Keratinocyte (primary cell): ENCODE data around the gene SKIC8. TPM values are rescaled to one million over a fixed set of nuclear protein-coding genes. Genes with fewer than 3 reads are reported as not detected.

Experiments
- DNase-seq: peaks from one replicate; pipeline ENCODE4 v3.0.0-alpha.2; 2011; ENCODE audit warnings: low read depth, missing footprints, low spot score
- FAIRE-seq: peaks from 2 replicates; lab custom pipeline; 2011; peaks lifted over from hg19 to GRCh38; lab: Jason Lieb, UNC
- H2AFZ ChIP-seq: 2 replicates; pipeline ENCODE4 v1.6.0; 2012; ENCODE audit warnings: low read length, control low read depth, inconsistent platforms; ENCODE audit not compliant: control insufficient read depth
- H3K27ac ChIP-seq: 2 replicates; pipeline ENCODE4 v1.5.1; 2011; ENCODE audit warnings: low read length; ENCODE audit not compliant: control insufficient read depth, insufficient read depth
- H3K27me3 ChIP-seq: 3 replicates; pipeline ENCODE4 v1.6.0; 2011; ENCODE audit warnings: low read length; ENCODE audit not compliant: control insufficient read depth, insufficient read depth; ENCODE audit errors: extremely low read depth
- H3K36me3 ChIP-seq, 2 experiments: 2 replicates in 1 of 2; 3 replicates in 1 of 2; pipeline ENCODE4 v1.5.1; 2011; ENCODE audit warnings: low read length in 2 of 2, mild to moderate bottlenecking in 1 of 2; ENCODE audit not compliant: control insufficient read depth in 2 of 2, insufficient read depth in 2 of 2; ENCODE audit errors: extremely low read depth in 1 of 2
- H3K4me1 ChIP-seq: 3 replicates; pipeline ENCODE4 v1.5.1; 2011; ENCODE audit warnings: low read length; ENCODE audit not compliant: control insufficient read depth, insufficient read depth; ENCODE audit errors: extremely low read depth
- H3K4me2 ChIP-seq: 3 replicates; pipeline ENCODE4 v1.6.0; 2011; ENCODE audit warnings: low read depth, low read length; ENCODE audit not compliant: control insufficient read depth, insufficient read depth; ENCODE audit errors: extremely low read depth
- H3K4me3 ChIP-seq, 3 experiments: fragments of 200-600 bp in 1 of 3; sonication (generic) in 1 of 3; 2 replicates in 2 of 3; 3 replicates in 1 of 3; pipeline ENCODE4 v1.5.1; 2011 to 2016; ENCODE audit warnings: low read length in 3 of 3, mild to moderate bottlenecking in 3 of 3, control low read depth in 2 of 3, inconsistent platforms in 1 of 3, low read depth in 1 of 3, mixed read lengths in 1 of 3, mixed run types in 1 of 3, moderate library complexity in 1 of 3; ENCODE audit not compliant: control insufficient read depth in 2 of 3, insufficient read depth in 2 of 3; ENCODE audit errors: extremely low read depth in 1 of 3
- H3K79me2 ChIP-seq: 2 replicates; pipeline ENCODE4 v1.6.0; 2012; ENCODE audit warnings: low read length; ENCODE audit not compliant: control insufficient read depth, insufficient read depth
- H3K9ac ChIP-seq: 3 replicates; pipeline ENCODE4 v1.6.0; 2011; ENCODE audit warnings: low read length; ENCODE audit not compliant: control insufficient read depth, insufficient read depth; ENCODE audit errors: extremely low read depth
- H3K9me1 ChIP-seq: 3 replicates; pipeline ENCODE4 v1.6.0; 2011; ENCODE audit warnings: low read length; ENCODE audit not compliant: control insufficient read depth, insufficient read depth; ENCODE audit errors: extremely low read depth
- H3K9me3 ChIP-seq: 2 replicates; pipeline ENCODE4 v1.5.1; 2012; ENCODE audit warnings: low read depth, low read length; ENCODE audit not compliant: control insufficient read depth
- H4K20me1 ChIP-seq: 3 replicates; pipeline ENCODE4 v1.6.0; 2011; ENCODE audit warnings: low read length; ENCODE audit not compliant: control insufficient read depth, insufficient read depth; ENCODE audit errors: extremely low read depth
- CTCF ChIP-seq, 3 experiments: IDR thresholded peaks in 1 of 3; conservative IDR thresholded peaks in 1 of 3; optimal IDR thresholded peaks in 1 of 3; 2 replicates in 2 of 3; 3 replicates in 1 of 3; pipeline versions ENCODE3 to v1.5.1; 2011; ENCODE audit warnings: low read length in 3 of 3, mild to moderate bottlenecking in 3 of 3, moderate library complexity in 2 of 3, control low read depth in 1 of 3, inconsistent platforms in 1 of 3; ENCODE audit not compliant: insufficient read depth in 2 of 3; ENCODE audit errors: extremely low read depth in 1 of 3
- EZH2 ChIP-seq: IDR thresholded peaks from one replicate; pipeline ENCODE4 v1.6.1; 2012; ENCODE audit warnings: inconsistent platforms, mild to moderate bottlenecking, low read length, moderate library complexity
- dilution Hi-C: fragments of 300-500 bp; cut with MboI; formaldehyde crosslinking; loops from one replicate; pipeline ENCODE4 v1.7.0; 2020; ENCODE audit warnings: low sequenced_read_pairs; ENCODE audit not compliant: extremely low pct_ligation_motif_present
- polyA plus RNA-seq, 5 experiments: library from polyadenylated mRNA; depleted of rRNA in 3 of 5; stranded (reverse) in 3 of 5; stranded (forward) in 1 of 5; unstranded in 1 of 5; fragments of >200 nt; gene quantifications; 1 replicate in 1 of 5; 2 replicates in 3 of 5; 3 replicates in 1 of 5; pipeline versions ENCODE4 v1.2.1 to v1.2.3, GENCODE V29; 2011 to 2012; ENCODE audit warnings: missing spikeins in 2 of 5, low read depth in 1 of 5, low replicate concordance in 1 of 5

Gene SKIC8
- polyA plus RNA-seq, 1 donor (not counting 4 experiments of a cell fraction or from before 2014, with no cell fraction given) = 101 TPM

GRCh38 chr15:78319588-78319987 lies 20.2 kb upstream of the SKIC8 start:
- Histone ChIP-seq H4K20me1 (no peaks in the 10 kb centered on the region), H3K27me3 (no peaks in the 10 kb centered on the region), H3K4me1 (peaks cover 12% of the 10 kb centered on the region), H2AFZ (no peak overlapping the region), H3K4me2 (no peak overlapping the region), H3K4me3 (no peak overlapping the region), H3K9me3 (no peaks in the 10 kb centered on the region), H3K27ac (no peak overlapping the region), H3K9ac (no peak overlapping the region), H3K9me1 (no peaks in the 10 kb centered on the region), H3K79me2 (no peaks in the 10 kb centered on the region), H3K36me3 (no peaks in the 10 kb centered on the region)
- FAIRE-seq (no peak), DNase-seq (no peak)
- dilution Hi-C loops = no loop called here
- TF ChIP-seq EZH2 (no peak), CTCF (optimal IDR thresholded peaks at IDR 0.05 in 1 of 3, IDR thresholded peaks at IDR 0.05 in 1 of 3, conservative IDR thresholded peaks at IDR 0.05 in 1 of 3; ENCODE audit: extremely low read depth in 1 of 3, insufficient read depth in 2 of 3, low read length in 3 of 3) (no peak)

- Histone ChIP-seq H3K79me2 (no peaks in the 10 kb centered on the region), H3K9me3 (no peaks in the 10 kb centered on the region), H3K36me3 (no peaks in the 10 kb centered on the region), H3K9ac (peak overlapping the region; percentile 4), H3K27ac (no peak overlapping the region), H4K20me1 (no peaks in the 10 kb centered on the region), H3K4me2 (peak overlapping the region; percentile 64), H3K4me3 (no peak overlapping the region), H3K4me1 (peaks cover 12% of the 10 kb centered on the region), H3K27me3 (no peaks in the 10 kb centered on the region), H2AFZ (peak overlapping the region; percentile 77), H3K9me1 (no peaks in the 10 kb centered on the region)
- TF ChIP-seq CTCF (optimal IDR thresholded peaks at IDR 0.05 in 1 of 3, IDR thresholded peaks at IDR 0.05 in 1 of 3, conservative IDR thresholded peaks at IDR 0.05 in 1 of 3; ENCODE audit: extremely low read depth in 1 of 3, insufficient read depth in 2 of 3, low read length in 3 of 3) (peak; percentile 38 to 61 (median 51)), EZH2 (no peak)
- peak; percentile 91 for FAIRE-seq
- DNase-seq = peak; percentile 25
- dilution Hi-C loops = no loop called here
These were observed 17.9 kb upstream of the SKIC8 start for GRCh38 chr15:78317145-78317836.
